IPS-11a (cell line): ENCODE measurements around the gene PTPN23.
A peak's percentile ranks its signal among the peaks of the same experiment; 100 is the strongest.
"Not testable (repeated sequence)": the region's sequence is repeated elsewhere in the genome, so short reads cannot be mapped to it uniquely, and the experiment has no call there.

Source experiments
- H3K4me3 ChIP-seq: one replicate; pipeline ENCODE4 v1.5.1; 2013; ENCODE audit warnings: low read depth, low read length, control low read depth

The PTPN23 gene, protein sequence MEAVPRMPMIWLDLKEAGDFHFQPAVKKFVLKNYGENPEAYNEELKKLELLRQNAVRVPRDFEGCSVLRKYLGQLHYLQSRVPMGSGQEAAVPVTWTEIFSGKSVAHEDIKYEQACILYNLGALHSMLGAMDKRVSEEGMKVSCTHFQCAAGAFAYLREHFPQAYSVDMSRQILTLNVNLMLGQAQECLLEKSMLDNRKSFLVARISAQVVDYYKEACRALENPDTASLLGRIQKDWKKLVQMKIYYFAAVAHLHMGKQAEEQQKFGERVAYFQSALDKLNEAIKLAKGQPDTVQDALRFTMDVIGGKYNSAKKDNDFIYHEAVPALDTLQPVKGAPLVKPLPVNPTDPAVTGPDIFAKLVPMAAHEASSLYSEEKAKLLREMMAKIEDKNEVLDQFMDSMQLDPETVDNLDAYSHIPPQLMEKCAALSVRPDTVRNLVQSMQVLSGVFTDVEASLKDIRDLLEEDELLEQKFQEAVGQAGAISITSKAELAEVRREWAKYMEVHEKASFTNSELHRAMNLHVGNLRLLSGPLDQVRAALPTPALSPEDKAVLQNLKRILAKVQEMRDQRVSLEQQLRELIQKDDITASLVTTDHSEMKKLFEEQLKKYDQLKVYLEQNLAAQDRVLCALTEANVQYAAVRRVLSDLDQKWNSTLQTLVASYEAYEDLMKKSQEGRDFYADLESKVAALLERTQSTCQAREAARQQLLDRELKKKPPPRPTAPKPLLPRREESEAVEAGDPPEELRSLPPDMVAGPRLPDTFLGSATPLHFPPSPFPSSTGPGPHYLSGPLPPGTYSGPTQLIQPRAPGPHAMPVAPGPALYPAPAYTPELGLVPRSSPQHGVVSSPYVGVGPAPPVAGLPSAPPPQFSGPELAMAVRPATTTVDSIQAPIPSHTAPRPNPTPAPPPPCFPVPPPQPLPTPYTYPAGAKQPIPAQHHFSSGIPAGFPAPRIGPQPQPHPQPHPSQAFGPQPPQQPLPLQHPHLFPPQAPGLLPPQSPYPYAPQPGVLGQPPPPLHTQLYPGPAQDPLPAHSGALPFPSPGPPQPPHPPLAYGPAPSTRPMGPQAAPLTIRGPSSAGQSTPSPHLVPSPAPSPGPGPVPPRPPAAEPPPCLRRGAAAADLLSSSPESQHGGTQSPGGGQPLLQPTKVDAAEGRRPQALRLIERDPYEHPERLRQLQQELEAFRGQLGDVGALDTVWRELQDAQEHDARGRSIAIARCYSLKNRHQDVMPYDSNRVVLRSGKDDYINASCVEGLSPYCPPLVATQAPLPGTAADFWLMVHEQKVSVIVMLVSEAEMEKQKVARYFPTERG (N-terminal part only)

DNA sequence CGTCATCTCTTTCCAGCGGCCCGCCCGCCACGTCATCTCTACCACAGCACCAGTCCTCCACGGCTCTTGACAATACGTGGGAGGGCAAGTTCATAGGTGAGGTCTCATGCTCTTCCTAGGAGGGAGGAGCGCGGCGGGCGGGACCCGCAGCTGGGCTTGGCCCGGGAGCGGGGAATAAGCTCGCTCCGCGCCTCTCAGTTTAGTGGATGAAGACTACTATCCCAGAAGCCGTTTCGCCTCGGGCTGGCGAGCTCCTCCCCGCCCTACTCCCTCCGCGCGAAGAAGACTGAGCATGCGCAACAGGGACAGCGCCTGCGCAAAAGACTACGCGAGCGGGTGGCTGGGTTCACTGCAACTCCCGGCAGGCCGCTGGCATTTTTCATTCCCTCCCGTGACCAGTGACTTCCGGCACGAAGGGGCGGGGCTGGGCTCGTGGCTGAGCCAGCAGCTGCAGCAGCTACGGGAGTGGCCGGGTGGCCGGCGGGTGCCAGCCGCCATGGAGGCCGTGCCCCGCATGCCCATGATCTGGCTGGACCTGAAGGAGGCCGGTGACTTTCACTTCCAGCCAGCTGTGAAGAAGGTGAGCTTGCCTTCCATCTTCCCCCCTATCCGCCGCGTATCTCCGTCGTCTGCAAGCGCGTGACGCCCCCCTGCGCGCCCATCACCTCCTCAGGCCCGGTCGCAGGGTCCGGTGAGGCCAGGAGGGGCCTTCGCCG, at the start of gene PTPN23:
PTPN23 (plus strand) TSS at position 421 of the 716 bp plus-strand sequence; CDS start at position 497, 76 bp downstream.
- H3K4me3 ChIP-seq, result peak within 1 kb of the TSS; percentile 98

GRCh38 chr3:47333907-47334306, 46.9 kb upstream of the PTPN23 start:
- H3K4me3 ChIP-seq, result no peak overlapping the region

DNA sequence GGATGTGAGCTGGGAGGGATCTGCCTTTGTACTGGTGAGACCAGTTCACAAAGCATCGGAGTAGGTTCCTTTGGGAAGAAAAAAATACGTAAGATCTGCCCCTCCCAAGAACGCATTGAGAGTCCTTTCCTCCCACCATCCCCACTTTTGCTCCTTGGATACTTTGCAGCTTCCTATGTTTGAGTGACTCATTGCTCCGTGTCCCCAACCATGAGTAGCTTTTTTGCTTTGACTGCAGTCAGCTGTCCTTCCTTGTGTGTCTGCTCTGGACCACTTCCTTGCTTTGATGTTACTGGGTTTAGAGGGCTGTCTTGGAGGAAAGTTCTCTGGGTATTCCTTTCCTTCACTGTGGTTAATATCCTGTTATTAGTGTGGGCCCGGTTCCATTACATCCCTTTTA, 43.2 kb upstream of the PTPN23 start:
- H3K4me3 ChIP-seq, result no peak overlapping the region

DNA sequence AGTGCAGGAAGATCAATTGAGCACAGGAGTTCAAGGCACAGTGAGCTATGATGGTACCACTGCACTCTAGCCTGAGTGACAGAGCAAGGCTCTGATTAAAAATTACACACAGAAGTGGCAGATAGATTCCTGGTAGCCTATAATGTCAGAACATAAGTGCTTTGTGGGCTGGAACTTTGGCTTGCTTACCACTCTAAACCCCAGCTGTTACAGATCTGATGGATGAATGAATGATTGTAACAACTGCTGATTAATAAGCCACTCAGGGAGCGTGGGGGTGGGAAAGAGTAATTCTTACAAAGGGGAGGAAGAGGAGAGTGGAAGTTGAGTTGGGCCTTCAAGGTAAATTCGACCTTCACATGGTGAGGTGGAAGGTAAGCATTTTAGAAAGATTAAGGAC, 40.9 kb upstream of the PTPN23 start:
- no peak overlapping the region for H3K4me3 ChIP-seq

GRCh38 chr3:47340866-47341265, 40.0 kb upstream of the PTPN23 start:
- H3K4me3 ChIP-seq, result no peak overlapping the region

DNA sequence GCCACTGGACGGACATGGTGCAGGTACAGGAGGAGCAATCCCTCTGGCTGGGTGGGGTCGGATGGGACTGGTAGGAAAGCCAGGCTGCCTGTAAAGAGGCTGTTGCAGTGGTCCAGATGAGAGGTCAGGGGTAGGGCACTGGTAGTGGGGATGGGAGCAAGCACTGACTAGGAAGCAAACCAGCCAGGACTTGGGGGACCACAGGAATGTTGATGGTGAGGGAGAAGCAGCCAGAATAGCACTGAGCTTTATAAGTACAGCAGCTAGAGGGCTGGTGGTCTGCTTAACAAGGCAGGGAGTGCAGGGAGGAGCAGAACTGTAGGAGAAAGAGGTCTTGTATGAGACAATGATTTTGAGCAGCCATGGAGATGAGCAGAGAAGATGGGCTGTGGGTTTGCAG, 38.7 kb upstream of the PTPN23 start:
- no peak overlapping the region for H3K4me3 ChIP-seq

DNA sequence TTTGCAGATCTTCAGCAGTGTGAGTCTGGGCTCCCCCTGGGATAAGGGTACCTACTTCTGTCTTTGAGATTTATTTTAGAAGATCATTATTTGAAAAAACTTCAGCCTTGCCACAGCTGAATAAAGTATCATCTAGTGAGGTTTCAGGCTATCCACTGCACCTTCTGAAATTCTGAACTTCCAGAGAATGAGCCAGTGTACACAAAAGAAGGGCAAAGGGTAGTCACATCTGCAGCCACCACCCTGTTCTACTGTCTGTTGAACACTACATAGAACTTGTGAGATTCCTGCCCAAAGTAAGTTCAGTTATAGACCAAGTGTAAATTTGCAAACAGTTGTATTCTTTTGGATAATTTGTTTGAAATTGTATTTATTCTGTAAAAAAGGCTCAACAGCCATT, 38.0 kb upstream of the PTPN23 start:
- no peak overlapping the region for H3K4me3 ChIP-seq

DNA sequence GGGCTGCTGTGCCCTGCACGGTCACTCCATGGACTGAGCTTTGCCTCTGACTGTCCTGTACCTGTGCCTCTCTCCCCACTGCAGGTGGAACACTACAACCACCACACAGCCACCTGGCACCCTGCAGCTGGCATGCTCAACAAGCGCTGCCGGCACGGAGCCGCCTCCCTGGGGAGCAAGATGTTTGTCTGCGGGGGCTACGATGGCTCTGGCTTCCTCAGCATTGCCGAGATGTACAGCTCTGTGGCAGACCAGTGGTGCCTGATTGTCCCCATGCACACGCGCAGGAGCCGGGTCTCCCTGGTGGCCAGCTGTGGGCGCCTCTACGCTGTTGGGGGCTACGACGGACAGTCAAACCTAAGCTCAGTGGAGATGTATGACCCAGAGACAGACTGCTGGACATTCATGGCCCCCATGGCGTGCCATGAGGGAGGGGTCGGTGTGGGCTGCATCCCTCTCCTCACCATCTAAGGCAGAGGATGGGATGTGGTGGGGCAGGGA, 37.3 kb upstream of the PTPN23 start:
- H3K4me3 ChIP-seq, result no peak overlapping the region

- H3K4me3 ChIP-seq, result no peak overlapping the region
Observed at GRCh38 chr3:47344971-47345370, 35.9 kb upstream of the PTPN23 start.

- H3K4me3 ChIP-seq, result no peak overlapping the region
Observed at GRCh38 chr3:47347217-47347801, 33.5 kb upstream of the PTPN23 start.

DNA sequence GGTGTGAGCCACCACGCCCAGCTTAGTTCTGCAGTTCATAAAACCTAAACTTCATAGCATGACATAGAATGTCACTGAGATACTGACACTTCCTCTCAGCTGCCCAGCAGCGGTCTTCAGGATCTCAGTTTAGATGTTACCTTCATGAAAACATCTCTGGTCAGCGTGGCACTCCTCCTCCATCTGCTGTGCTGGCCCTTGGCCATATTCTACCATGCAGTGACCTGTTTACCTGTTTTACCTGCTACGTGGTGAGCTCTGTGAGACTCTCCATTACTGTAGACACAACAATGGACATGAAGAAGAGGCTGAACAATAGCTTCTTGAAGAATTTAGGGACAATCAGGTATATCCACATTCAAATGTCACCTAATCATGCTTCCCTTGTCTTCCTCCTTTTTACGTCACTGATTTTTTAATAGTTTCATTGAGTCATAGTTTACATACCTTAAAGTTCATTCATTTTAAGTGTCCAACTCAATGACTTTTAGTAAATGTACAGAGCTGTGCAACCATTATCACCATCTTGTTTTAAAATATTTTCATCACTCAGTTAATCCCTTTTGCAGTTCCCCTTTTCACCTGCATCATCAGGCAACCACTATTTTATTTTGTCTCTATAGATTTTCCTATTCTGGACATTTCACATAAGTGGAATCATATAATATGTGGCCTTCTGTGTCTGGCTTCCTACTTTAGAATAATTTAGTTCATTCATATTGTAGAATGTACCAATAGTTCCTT, 32.2 kb upstream of the PTPN23 start:
- no peak overlapping the region for H3K4me3 ChIP-seq

DNA sequence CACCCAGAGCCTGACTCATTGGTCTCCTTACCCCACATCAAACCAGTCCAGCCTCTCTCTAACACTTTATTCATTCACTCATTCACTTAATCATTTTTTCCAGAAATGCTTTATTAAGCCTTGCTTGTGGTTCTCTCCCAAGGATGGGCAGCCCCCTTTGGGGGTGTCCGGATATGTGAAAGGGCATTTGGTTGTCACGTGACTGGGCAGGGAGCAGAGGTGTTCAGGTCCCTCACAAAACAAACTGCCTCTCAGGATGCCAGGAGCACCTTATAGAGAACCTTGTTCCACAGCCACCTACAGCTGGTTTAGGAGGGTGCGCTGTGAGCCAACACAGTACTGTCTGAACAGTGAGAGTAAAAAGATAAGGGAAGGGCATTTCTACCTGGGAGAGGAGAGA, 25.8 kb upstream of the PTPN23 start:
- H3K4me3 ChIP-seq, result no peak overlapping the region

GRCh38 chr3:47356201-47356600, 24.6 kb upstream of the PTPN23 start:
- H3K4me3 ChIP-seq, result no peak overlapping the region

GRCh38 chr3:47359323-47359722, 21.5 kb upstream of the PTPN23 start:
- H3K4me3 ChIP-seq, result no peak overlapping the region

DNA sequence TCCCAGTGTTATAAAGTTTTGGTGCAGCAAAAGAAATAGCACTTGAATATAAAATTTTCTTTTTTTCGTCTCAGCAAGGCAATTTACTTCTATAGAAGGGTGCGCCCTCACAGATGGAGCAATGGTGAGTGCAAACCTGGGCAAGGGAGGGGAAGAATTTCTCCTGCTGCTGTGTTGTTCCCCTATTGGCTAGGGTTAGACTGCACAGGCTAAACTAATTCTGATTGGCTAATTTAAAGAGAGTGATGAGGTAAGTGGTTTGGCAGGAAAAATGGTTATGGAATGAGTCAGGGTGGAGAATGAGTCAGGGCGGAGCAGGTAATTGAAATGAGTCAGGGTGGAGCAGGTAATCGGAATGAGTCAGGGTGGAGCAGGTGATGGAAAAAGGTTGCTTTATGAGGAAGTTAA, 20.7 kb upstream of the PTPN23 start:
- not testable (repeated sequence) for H3K4me3 ChIP-seq

GRCh38 chr3:47362701-47363100, 18.1 kb upstream of the PTPN23 start:
- no peak overlapping the region for H3K4me3 ChIP-seq

DNA sequence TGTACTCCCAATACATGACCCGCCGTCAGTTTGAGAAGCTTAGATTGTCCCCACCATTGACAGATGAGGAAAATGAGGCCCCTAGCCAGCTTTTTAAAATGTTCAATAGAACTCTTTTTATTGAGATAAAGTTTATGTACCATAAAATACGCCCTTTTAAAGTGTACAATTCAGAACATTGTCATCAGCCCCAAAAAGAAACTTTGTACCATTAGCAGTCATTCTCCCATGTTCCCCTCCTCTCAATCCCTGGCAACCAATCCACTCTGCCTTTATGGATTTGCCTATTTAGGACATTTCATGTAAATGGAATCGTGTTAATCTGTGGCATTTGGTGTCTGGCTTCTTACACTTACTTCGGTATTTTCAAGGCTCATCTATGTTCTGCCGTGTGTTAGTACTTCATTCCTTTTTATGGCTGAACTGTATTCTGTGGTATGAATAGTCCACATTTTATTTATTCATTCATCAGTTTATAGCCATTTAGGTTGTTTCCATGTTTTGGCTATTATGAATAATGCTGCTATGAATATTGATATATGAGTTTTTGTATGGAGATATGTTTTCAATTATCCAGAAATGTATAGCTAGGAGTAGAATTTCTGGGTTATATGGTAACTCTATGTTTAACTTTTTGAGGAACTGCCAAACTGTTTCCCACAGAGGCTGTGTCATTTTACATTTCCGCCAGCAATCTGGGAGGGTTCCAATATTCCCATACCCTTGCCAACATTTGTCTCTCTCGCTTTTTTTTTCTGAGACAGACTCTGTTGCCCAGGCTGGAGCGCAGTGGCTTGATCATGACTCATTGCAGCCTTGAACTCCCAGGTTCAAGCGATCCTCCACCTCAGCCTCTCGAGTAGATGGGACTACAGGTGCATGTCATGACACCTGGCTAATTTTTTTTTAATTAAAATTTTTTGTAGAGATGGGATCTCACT, 15.3 kb upstream of the PTPN23 start:
- no peak overlapping the region for H3K4me3 ChIP-seq

DNA sequence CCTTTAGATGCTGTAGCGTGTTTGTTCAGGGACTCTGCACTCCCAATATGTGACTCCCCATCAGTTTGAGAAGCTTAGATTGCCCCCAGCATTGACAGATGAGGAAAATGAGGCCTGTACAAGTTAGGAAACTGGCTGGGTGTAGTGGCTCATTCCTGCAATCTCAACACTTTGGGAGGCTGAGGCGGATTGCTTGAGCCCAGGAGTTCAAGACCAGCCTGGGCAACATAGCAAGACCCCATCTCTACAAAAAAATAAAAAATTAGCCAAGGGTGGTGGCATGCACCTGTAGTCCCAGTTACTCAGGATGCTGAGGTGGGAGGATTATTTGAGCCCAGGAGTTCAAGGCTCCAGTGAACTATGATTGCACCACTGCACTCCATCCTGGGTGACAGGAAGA, 14.0 kb upstream of the PTPN23 start:
- no peak overlapping the region for H3K4me3 ChIP-seq
